ENCODE data around the gene KCNQ2.

The KCNQ2 gene

GRCh38 chr20:63400486-63401210 lies 71.8 kb downstream of the KCNQ2 start:
- FAIRE-seq, result no peak

- no peak for FAIRE-seq
Observed at GRCh38 chr20:63399596-63400375, 72.7 kb downstream of the KCNQ2 start.

- no peak for FAIRE-seq
Observed at GRCh38 chr20:63398744-63399514, 73.5 kb downstream of the KCNQ2 start.

DNA sequence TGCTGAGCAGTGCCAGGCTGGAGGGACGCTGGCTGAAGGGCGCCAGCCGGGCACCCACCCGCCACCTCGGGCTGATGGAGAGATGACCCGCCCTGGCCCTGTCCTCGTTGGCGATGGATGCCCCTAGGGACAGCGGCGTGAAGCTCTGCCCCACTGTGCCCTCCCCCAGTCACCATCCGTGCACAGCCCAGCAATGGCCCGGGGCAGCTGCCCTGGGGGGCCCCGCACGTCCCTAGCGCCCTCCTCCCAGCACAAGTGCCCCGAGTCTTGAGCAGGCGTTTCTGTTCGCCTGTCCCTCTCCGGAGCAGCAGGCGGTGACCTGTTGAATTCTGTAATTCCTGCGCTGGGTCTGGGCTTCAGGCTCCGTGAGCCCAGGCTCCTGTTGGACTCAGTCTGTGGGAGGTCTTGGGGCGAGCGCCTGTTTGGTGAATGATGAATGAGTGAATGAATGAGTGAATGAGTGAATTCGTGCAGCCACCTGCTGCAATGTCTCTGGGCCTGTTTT lies 74.5 kb downstream of the KCNQ2 start:
- no peak for FAIRE-seq

DNA sequence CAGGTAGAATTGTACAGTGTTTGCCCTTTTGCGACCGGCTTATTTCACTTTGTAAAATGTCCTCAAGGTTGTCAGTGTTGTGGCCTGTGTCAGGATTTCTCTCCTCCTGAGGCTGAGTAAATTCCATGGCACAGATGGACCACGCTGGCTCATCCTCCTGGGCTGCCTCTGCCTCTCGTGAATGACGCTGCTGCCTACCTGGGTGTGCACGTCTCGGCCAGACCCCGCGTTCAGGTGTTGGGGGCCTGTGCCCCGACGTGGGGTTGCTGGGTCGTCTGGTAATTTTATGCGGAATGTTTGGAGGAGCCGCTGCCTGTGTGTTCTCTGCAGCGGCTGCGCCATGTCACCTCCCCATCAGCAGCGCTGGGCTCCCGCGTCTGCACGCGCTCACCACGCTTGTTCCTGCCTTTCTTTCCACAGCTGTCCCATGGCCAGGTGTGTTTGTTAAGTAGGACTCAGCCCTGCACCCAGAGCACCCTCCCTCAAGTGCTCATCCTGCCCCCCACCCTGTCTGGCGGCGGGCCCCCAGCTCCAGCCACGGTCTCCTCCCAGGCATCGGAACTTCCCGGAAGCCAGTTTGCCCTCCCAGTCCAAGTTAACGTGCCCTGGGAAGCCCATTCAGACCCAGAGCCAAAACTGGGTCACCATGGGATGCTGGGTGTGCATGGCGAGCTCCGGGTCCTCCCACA lies 75.2 kb downstream of the KCNQ2 start:
- no peak for FAIRE-seq

- FAIRE-seq, result no peak
Observed at GRCh38 chr20:63396300-63396699, 76.2 kb downstream of the KCNQ2 start.

- no peak for FAIRE-seq
Observed at GRCh38 chr20:63395723-63396122, 76.7 kb downstream of the KCNQ2 start.

GRCh38 chr20:63394920-63395455 lies 77.5 kb downstream of the KCNQ2 start:
- FAIRE-seq, result no peak

GRCh38 chr20:63394069-63394919 lies 78.2 kb downstream of the KCNQ2 start:
- FAIRE-seq, result no peak

GRCh38 chr20:63393566-63393965 lies 78.9 kb downstream of the KCNQ2 start:
- no peak for FAIRE-seq

GRCh38 chr20:63392465-63393365 lies 79.7 kb downstream of the KCNQ2 start:
- no peak for FAIRE-seq

GRCh38 chr20:63387917-63388316 lies 84.5 kb downstream of the KCNQ2 start:
- no peak for FAIRE-seq

GRCh38 chr20:63387393-63387792 lies 85.1 kb downstream of the KCNQ2 start:
- FAIRE-seq, result no peak

GRCh38 chr20:63386491-63386890 lies 86.0 kb downstream of the KCNQ2 start:
- no peak for FAIRE-seq

GRCh38 chr20:63385819-63386218 lies 86.6 kb downstream of the KCNQ2 start:
- no peak for FAIRE-seq

GRCh38 chr20:63384336-63384735 lies 88.1 kb downstream of the KCNQ2 start:
- no peak for FAIRE-seq

GRCh38 chr20:63383556-63383955 lies 88.9 kb downstream of the KCNQ2 start:
- no peak for FAIRE-seq

DNA sequence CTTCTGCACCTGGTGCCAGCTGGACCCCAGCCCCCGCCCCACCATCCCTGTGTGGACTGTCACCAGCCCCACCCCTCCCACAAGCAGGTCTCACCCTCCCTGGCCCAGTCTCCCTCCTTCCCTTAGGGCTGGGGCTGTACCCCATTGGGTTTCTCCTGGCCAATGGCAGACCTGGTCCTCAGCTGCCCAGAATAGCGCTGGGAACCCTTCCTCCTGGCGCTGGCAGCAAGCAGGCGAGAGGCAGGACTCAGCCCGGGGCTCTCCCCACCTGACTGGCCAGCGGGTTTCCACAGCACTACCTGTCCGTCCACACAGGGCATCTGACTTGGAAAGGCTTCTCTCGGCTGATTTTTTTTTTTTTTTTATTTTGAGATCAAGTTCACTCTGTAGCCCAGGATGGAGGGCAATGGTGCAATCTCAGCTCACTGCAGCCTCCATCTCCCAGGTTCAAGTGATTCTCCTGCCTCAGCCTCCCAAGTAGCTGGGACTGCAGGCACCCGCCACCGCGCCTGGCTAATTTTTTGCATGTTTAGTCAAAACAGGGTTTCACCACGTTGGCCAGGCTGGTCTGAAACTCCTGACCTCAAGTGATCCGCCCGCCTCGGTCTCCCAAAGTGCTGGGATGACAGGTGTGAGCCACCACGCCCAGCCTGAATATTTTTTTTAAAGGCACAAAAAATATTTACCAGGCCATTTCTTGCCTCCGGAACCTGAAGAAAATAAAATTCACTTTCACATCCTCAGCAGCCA lies 89.7 kb downstream of the KCNQ2 start:
- FAIRE-seq, result no peak

DNA sequence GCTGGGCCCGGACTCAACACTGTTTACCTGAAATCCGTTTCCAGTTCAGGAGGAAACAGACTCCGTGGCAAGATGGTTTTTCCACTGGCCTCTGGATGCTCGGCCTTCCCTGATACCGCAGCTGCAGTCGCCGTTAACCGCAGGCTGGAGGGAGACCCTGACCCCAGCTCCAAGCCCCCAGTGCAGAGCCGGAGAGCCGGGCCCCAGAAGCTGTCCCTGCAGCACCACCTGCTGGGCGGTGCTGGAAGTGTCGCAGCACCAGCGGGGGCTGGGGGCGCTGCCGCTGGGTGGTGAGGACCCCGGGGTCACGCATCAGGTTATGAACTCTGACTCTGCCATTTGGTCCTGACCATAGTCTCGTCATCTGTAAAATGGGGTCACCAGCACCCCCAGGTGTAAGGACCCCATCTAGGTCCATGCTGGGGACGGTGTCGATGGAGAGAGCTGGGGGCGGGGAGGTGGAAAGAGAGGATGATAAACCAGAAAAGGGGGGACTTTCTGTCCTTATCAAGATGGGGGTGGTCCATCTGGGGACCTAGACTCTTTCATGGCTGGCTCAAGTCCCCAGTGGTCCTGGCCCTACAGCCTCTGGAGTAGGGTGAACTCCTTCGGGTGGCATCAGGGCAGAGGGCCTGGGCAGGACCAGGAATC lies 90.5 kb downstream of the KCNQ2 start:
- FAIRE-seq, result no peak
